ENCODE data around the gene CD2BP2. TPM values are rescaled to one million over a fixed set of nuclear protein-coding genes. Genes with fewer than 3 reads are reported as not detected.

Gene CD2BP2
- total and polyA plus RNA-seq, 3 experiments from 2014 or later, result 27.2 to 89.5 (median 84.5) TPM

- ChIA-PET POLR2A (interaction anchor here (0.7 to 2.3 kb wide), 9 partner anchors 18 to 675 kb away, joined by 3 to 12 read pairs (median 5); partner anchors contain the start of genes ALDOA, ZNF48 and ZNF771), CTCF (interaction anchor here (1.0 to 1.5 kb wide), 4 partner anchors 8 to 41 kb away, joined by 3 read pairs; no protein-coding TSS in a partner anchor)
- H3K4me3 Mint-ChIP-seq, result peak overlapping the region; percentile 92 to 100 (median 96)
- no peaks in the 10 kb centered on the region for H3K27me3 ChIP-seq (ENCODE audit: insufficient read depth, low read length, poor library complexity, severe bottlenecking)
- H3K4me1 ChIP-seq (ENCODE audit: insufficient read depth, low read length), result peaks cover 53% of the 10 kb centered on the region
- H3K36me3 ChIP-seq (ENCODE audit: insufficient read depth, low read length), result no peaks in the 10 kb centered on the region
- no peaks in the 10 kb centered on the region for H3K9me3 Mint-ChIP-seq
- peak overlapping the region; percentile 99 for H3K27ac ChIP-seq (ENCODE audit: low read depth, low read length)
- peak in 1 of 5 donors; percentile 42 for DNase-seq
- peaks cover 43 to 56% (median 46%) of the 10 kb centered on the region in 3 donors for H3K4me1 Mint-ChIP-seq
- peaks cover 0 to 2% of the 10 kb centered on the region in 2 donors for H3K27me3 Mint-ChIP-seq
- H3K27ac Mint-ChIP-seq, result peak overlapping the region; percentile 99 to 100 (median 100)
- H3K4me3 ChIP-seq (ENCODE audit: low read length), result peak overlapping the region; percentile 99
- H3K9me3 ChIP-seq (ENCODE audit: low read length), result no peaks in the 10 kb centered on the region
- H3K36me3 Mint-ChIP-seq, result peaks cover 3 to 32% (median 3%) of the 10 kb centered on the region in 3 donors
These were observed 22.1 kb upstream of the CD2BP2 start for GRCh38 chr16:30377050-30377811.

- Histone ChIP-seq H3K4me3 (ENCODE audit: low read length) (no peak overlapping the region), H3K27me3 (ENCODE audit: insufficient read depth, low read length, poor library complexity, severe bottlenecking) (no peaks in the 10 kb centered on the region), H3K4me1 (ENCODE audit: insufficient read depth, low read length) (peaks cover 52% of the 10 kb centered on the region), H3K36me3 (ENCODE audit: insufficient read depth, low read length) (no peaks in the 10 kb centered on the region), H3K27ac (ENCODE audit: low read depth, low read length) (peak overlapping the region; percentile 99), H3K9me3 (ENCODE audit: low read length) (no peaks in the 10 kb centered on the region)
- peak overlapping the region in 2 of 7 donors; percentile 11 to 97 for H3K4me3 Mint-ChIP-seq
- peak overlapping the region in 6 of 8 donors; percentile 78 to 100 (median 100) for H3K27ac Mint-ChIP-seq
- peaks cover 3 to 29% (median 3%) of the 10 kb centered on the region in 3 donors for H3K36me3 Mint-ChIP-seq
- no peak for DNase-seq
- H3K9me3 Mint-ChIP-seq, result no peaks in the 10 kb centered on the region
- ChIA-PET CTCF (interaction anchor here (1.4 to 1.7 kb wide), 2 partner anchors 20 to 33 kb away, joined by 3 to 5 read pairs; no protein-coding TSS in a partner anchor), POLR2A (interaction anchor here (0.6 to 0.8 kb wide), 2 partner anchors 282 to 288 kb away, joined by 3 read pairs; no protein-coding TSS in a partner anchor)
- H3K27me3 Mint-ChIP-seq, result peaks cover 0 to 2% of the 10 kb centered on the region in 2 donors
- peaks cover 44 to 54% (median 44%) of the 10 kb centered on the region in 3 donors for H3K4me1 Mint-ChIP-seq
These were observed 21.4 kb upstream of the CD2BP2 start for GRCh38 chr16:30376461-30376902.

GRCh38 chr16:30375864-30376263 is 20.8 kb upstream of the CD2BP2 start:
- DNase-seq, result no peak
- Mint-ChIP-seq H3K27ac (peak overlapping the region in 7 of 8 donors; percentile 70 to 100 (median 88)), H3K27me3 (peaks cover 0 to 2% of the 10 kb centered on the region in 2 donors), H3K9me3 (no peaks in the 10 kb centered on the region), H3K36me3 (peaks cover 3 to 25% (median 3%) of the 10 kb centered on the region in 3 donors), H3K4me1 (peaks cover 44 to 54% (median 46%) of the 10 kb centered on the region in 3 donors), H3K4me3 (no peak overlapping the region)
- Histone ChIP-seq H3K27me3 (ENCODE audit: insufficient read depth, low read length, poor library complexity, severe bottlenecking) (no peaks in the 10 kb centered on the region), H3K4me3 (ENCODE audit: low read length) (no peak overlapping the region), H3K36me3 (ENCODE audit: insufficient read depth, low read length) (no peaks in the 10 kb centered on the region), H3K4me1 (ENCODE audit: insufficient read depth, low read length) (peaks cover 50% of the 10 kb centered on the region), H3K27ac (ENCODE audit: low read depth, low read length) (no peak overlapping the region), H3K9me3 (ENCODE audit: low read length) (no peaks in the 10 kb centered on the region)
- ChIA-PET POLR2A (interaction anchor here (0.7 kb wide), 1 partner anchor 35 kb away, joined by 4 read pairs; no protein-coding TSS in a partner anchor), CTCF (interaction anchor here (1.7 kb wide), 1 partner anchor 34 kb away, joined by 5 read pairs; no protein-coding TSS in a partner anchor)

- H3K27ac ChIP-seq (ENCODE audit: low read depth, low read length), result no peak within 1 kb of the TSS
- Mint-ChIP-seq H3K27me3 (peaks cover 0 to 4% of the 10 kb centered on the region in 2 donors), H3K9me3 (no peaks in the 10 kb centered on the region), H3K4me1 (peaks cover 32 to 45% (median 35%) of the 10 kb centered on the region in 3 donors), H3K27ac (peak within 1 kb of the TSS in 7 of 8 donors; percentile 70 to 100 (median 87)), H3K36me3 (peaks cover 0 to 20% (median 0%) of the 10 kb centered on the region in 3 donors), H3K4me3 (peak within 1 kb of the TSS in 3 of 7 donors; percentile 26 to 57 (median 36))
- no peaks in the 10 kb centered on the region for H3K36me3 ChIP-seq (ENCODE audit: insufficient read depth, low read length)
- no peaks in the 10 kb centered on the region for H3K9me3 ChIP-seq (ENCODE audit: low read length)
- no peak within 1 kb of the TSS for H3K4me3 ChIP-seq (ENCODE audit: low read length)
- DNase-seq, result no peak
- no peaks in the 10 kb centered on the region for H3K27me3 ChIP-seq (ENCODE audit: insufficient read depth, low read length, poor library complexity, severe bottlenecking)
- CTCF ChIA-PET, result interaction anchor here (1.7 kb wide), 1 partner anchor 35 kb away, joined by 5 read pairs; no protein-coding TSS in a partner anchor
- POLR2A ChIA-PET, result no interaction called here
- H3K4me1 ChIP-seq (ENCODE audit: insufficient read depth, low read length), result peaks cover 37% of the 10 kb centered on the region
These were observed 19.4 kb upstream of the CD2BP2 start, which contains the start of gene MYL11 for GRCh38 chr16:30374538-30374937. Gene MYL11, plus strand, starts transcription at chr16:30374802. Its CDS starts 56 bp downstream, at chr16:30374858.

- Histone ChIP-seq H3K4me1 (ENCODE audit: insufficient read depth, low read length) (peaks cover 47% of the 10 kb centered on the region), H3K9me3 (ENCODE audit: low read length) (no peaks in the 10 kb centered on the region), H3K27me3 (ENCODE audit: insufficient read depth, low read length, poor library complexity, severe bottlenecking) (no peaks in the 10 kb centered on the region), H3K27ac (ENCODE audit: low read depth, low read length) (no peak overlapping the region), H3K36me3 (ENCODE audit: insufficient read depth, low read length) (no peaks in the 10 kb centered on the region), H3K4me3 (ENCODE audit: low read length) (no peak overlapping the region)
- H3K4me1 Mint-ChIP-seq, result peaks cover 37 to 46% (median 39%) of the 10 kb centered on the region in 3 donors
- no peak for DNase-seq
- H3K27ac Mint-ChIP-seq, result peak overlapping the region; percentile 26 to 96 (median 76)
- POLR2A ChIA-PET, result no interaction called here
- peak overlapping the region in 3 of 7 donors; percentile 28 to 45 (median 32) for H3K4me3 Mint-ChIP-seq
- H3K27me3 Mint-ChIP-seq, result peaks cover 0 to 2% of the 10 kb centered on the region in 2 donors
- CTCF ChIA-PET, result interaction anchor here (1.9 kb wide), 1 partner anchor 35 kb away, joined by 6 read pairs; the partner anchor contains the start of gene ZNF771
- no peaks in the 10 kb centered on the region for H3K9me3 Mint-ChIP-seq
- H3K36me3 Mint-ChIP-seq, result peaks cover 0 to 9% (median 0%) of the 10 kb centered on the region in 3 donors
These were observed 17.6 kb upstream of the CD2BP2 start for GRCh38 chr16:30372725-30373124.

GRCh38 chr16:30372038-30372712 is 17.1 kb upstream of the CD2BP2 start:
- Histone ChIP-seq H3K27ac (ENCODE audit: low read depth, low read length) (peak overlapping the region; percentile 74), H3K4me1 (ENCODE audit: insufficient read depth, low read length) (peaks cover 47% of the 10 kb centered on the region), H3K36me3 (ENCODE audit: insufficient read depth, low read length) (no peaks in the 10 kb centered on the region), H3K9me3 (ENCODE audit: low read length) (no peaks in the 10 kb centered on the region), H3K4me3 (ENCODE audit: low read length) (no peak overlapping the region), H3K27me3 (ENCODE audit: insufficient read depth, low read length, poor library complexity, severe bottlenecking) (no peaks in the 10 kb centered on the region)
- ChIA-PET POLR2A (interaction anchor here (2.1 to 2.7 kb wide), 3 partner anchors 10 to 307 kb away, joined by 14 to 35 read pairs (median 17); partner anchors contain the start of genes ALDOA and SEPTIN1), CTCF (interaction anchor here (1.5 to 2.4 kb wide), 7 partner anchors 9 to 46 kb away, joined by 6 to 24 read pairs (median 7); partner anchors contain the start of genes SEPTIN1 and ZNF771)
- peaks cover 0 to 8% (median 0%) of the 10 kb centered on the region in 3 donors for H3K36me3 Mint-ChIP-seq
- peaks cover 0 to 2% of the 10 kb centered on the region in 2 donors for H3K27me3 Mint-ChIP-seq
- peak overlapping the region; percentile 67 to 98 (median 96) for H3K27ac Mint-ChIP-seq
- H3K4me1 Mint-ChIP-seq, result peaks cover 37 to 46% (median 39%) of the 10 kb centered on the region in 3 donors
- no peaks in the 10 kb centered on the region for H3K9me3 Mint-ChIP-seq
- DNase-seq, result no peak
- peak overlapping the region; percentile 56 to 88 (median 82) for H3K4me3 Mint-ChIP-seq

GRCh38 chr16:30371248-30371816 is 16.2 kb upstream of the CD2BP2 start:
- H3K4me1 ChIP-seq (ENCODE audit: insufficient read depth, low read length), result peaks cover 42% of the 10 kb centered on the region
- POLR2A ChIA-PET, result interaction anchor here (0.5 to 2.7 kb wide), 15 partner anchors 10 to 306 kb away, joined by 3 to 35 read pairs (median 6); partner anchors contain the start of genes ALDOA, CORO1A, PRR14 and SEPTIN1
- Mint-ChIP-seq H3K36me3 (peaks cover 0 to 15% (median 2%) of the 10 kb centered on the region in 3 donors), H3K4me3 (peak overlapping the region; percentile 76 to 88 (median 83)), H3K9me3 (no peaks in the 10 kb centered on the region), H3K4me1 (peaks cover 42 to 52% (median 43%) of the 10 kb centered on the region in 3 donors), H3K27me3 (peaks cover 0 to 2% of the 10 kb centered on the region in 2 donors), H3K27ac (peak overlapping the region; percentile 67 to 98 (median 96))
- no peaks in the 10 kb centered on the region for H3K9me3 ChIP-seq (ENCODE audit: low read length)
- H3K36me3 ChIP-seq (ENCODE audit: insufficient read depth, low read length), result no peaks in the 10 kb centered on the region
- peak overlapping the region; percentile 74 for H3K27ac ChIP-seq (ENCODE audit: low read depth, low read length)
- H3K4me3 ChIP-seq (ENCODE audit: low read length), result peak overlapping the region; percentile 69
- H3K27me3 ChIP-seq (ENCODE audit: insufficient read depth, low read length, poor library complexity, severe bottlenecking), result no peaks in the 10 kb centered on the region
- CTCF ChIA-PET, result interaction anchor here (0.8 to 2.4 kb wide), 12 partner anchors 9 to 280 kb away, joined by 3 to 24 read pairs (median 6); partner anchors contain the start of genes SEPTIN1, TBX6, ZNF747 and ZNF771
- no peak for DNase-seq
